Measurements from ENCODE around the gene FLYWCH1. TPM values are rescaled to one million over a fixed set of nuclear protein-coding genes. Genes with fewer than 3 reads are reported as not detected.

FLYWCH1 gene
- total and polyA plus RNA-seq, 2 donors (not counting 1 experiment from before 2014, with no cell fraction given), result 78.3 to 120 TPM

DNA sequence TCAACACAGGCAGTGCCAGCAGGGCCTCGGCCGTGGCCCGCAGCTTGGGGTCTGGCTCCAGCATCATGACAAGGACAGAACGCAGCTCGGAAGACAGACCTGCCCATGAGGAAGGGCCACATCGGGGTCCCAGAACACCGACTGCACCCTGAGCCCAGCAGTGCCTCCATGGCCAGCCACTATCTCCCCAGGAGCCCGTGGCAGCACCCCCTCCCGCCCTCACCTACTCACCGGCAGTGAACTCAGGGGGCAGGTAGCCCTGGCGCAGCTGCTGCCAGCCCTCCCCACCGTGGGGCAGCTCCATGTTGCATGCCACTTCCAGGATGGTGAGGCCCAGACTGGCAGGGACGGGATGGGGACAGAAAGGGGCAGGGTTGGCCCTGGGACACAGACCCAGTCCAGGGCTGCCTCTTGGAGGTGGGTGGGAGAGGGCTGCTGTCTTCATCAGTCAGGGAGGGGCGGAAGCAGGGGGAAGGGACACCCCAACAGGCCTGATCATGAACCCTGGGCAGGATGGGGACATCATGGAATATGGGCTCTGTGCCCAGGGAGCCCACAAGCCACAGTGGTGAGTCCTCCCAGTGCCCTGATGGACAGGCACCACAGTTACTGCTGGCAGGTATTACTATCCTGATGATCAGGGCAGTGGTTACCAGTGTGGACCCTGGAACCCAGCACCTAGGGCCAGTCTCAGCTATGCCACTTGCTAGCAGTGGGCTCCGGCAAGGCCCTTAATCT, 62.8 kb downstream of the FLYWCH1 start:
- Histone ChIP-seq H3K4me2 (replicated peaks; ENCODE audit: low read depth, low read length, poor library complexity, severe bottlenecking) (no peak overlapping the region), H3K9ac (ENCODE audit: low read length) (no peak overlapping the region), H3K4me3 (ENCODE audit: control extremely low read depth in 1 of 5, extremely low read depth in 1 of 5, insufficient read depth in 1 of 5, low read depth in 2 of 5, low read length in 4 of 5) (no peak overlapping the region), H3K27ac (ENCODE audit: low read length in 2 of 2) (no peak overlapping the region), H3K4me1 (ENCODE audit: control insufficient read depth in 2 of 2, insufficient read depth in 2 of 2, low read length in 2 of 2) (peaks cover 10% of the 10 kb centered on the region in 2 donors), H3K9me3 (ENCODE audit: control extremely low read depth in 1 of 3, control insufficient read depth in 2 of 3, insufficient read depth in 1 of 3, low read length in 2 of 3) (no peaks in the 10 kb centered on the region), H3K27me3 (replicated peaks in 1 of 4; ENCODE audit: control extremely low read depth in 1 of 4, control insufficient read depth in 3 of 4, insufficient read depth in 4 of 4, low read length in 3 of 4) (peaks cover 0 to 13% (median 2%) of the 10 kb centered on the region in 4 experiments), H2AFZ (ENCODE audit: insufficient read depth, low read depth, low read length, poor library complexity, severe bottlenecking) (no peak overlapping the region), H4K20me1 (ENCODE audit: control insufficient read depth, insufficient read depth, low read length, poor library complexity, severe bottlenecking) (peaks cover under 1% of the 10 kb centered on the region), H3K79me2 (ENCODE audit: control insufficient read depth, insufficient read depth, low read length) (no peaks in the 10 kb centered on the region), H3K36me3 (replicated peaks in 1 of 2; ENCODE audit: control extremely low read depth in 1 of 2, control insufficient read depth in 1 of 2, extremely low read depth in 1 of 2, insufficient read depth in 2 of 2, low read length in 1 of 2) (no peaks in the 10 kb centered on the region)
- Mint-ChIP-seq H3K27ac (no peak overlapping the region), H3K9me3 (ENCODE audit: insufficient read depth) (no peaks in the 10 kb centered on the region), H3K4me3 (no peak overlapping the region), H3K4me1 (peaks cover 2% of the 10 kb centered on the region), H3K27me3 (peaks cover 4% of the 10 kb centered on the region)
- POLR2A ChIA-PET, result interaction anchor here (0.6 kb wide), 1 partner anchor 85 kb away, joined by 9 read pairs; no protein-coding TSS in a partner anchor
- intact Hi-C loops (cut with micrococcal nuclease), result no loop called here
- TF ChIP-seq, protein P1, sequence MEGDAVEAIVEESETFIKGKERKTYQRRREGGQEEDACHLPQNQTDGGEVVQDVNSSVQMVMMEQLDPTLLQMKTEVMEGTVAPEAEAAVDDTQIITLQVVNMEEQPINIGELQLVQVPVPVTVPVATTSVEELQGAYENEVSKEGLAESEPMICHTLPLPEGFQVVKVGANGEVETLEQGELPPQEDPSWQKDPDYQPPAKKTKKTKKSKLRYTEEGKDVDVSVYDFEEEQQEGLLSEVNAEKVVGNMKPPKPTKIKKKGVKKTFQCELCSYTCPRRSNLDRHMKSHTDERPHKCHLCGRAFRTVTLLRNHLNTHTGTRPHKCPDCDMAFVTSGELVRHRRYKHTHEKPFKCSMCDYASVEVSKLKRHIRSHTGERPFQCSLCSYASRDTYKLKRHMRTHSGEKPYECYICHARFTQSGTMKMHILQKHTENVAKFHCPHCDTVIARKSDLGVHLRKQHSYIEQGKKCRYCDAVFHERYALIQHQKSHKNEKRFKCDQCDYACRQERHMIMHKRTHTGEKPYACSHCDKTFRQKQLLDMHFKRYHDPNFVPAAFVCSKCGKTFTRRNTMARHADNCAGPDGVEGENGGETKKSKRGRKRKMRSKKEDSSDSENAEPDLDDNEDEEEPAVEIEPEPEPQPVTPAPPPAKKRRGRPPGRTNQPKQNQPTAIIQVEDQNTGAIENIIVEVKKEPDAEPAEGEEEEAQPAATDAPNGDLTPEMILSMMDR (IDR thresholded peaks at IDR 0.05), result no peak
- no peak for TF ChIP-seq EZH2 (IDR thresholded peaks at IDR 0.05; ENCODE audit: borderline replicate concordance, insufficient read depth, low read depth, low read length, poor library complexity, severe bottlenecking)
- no peak for DNase-seq
- ATAC-seq (ENCODE audit: low read depth), result no peak
- CTCF ChIA-PET, result interaction anchor here (0.9 kb wide), 1 partner anchor 9 kb away, joined by 4 read pairs; no protein-coding TSS in a partner anchor
- 95% methylated on average over 14 of the region's 15 CpGs for WGBS (ENCODE audit: insufficient coverage)

DNA sequence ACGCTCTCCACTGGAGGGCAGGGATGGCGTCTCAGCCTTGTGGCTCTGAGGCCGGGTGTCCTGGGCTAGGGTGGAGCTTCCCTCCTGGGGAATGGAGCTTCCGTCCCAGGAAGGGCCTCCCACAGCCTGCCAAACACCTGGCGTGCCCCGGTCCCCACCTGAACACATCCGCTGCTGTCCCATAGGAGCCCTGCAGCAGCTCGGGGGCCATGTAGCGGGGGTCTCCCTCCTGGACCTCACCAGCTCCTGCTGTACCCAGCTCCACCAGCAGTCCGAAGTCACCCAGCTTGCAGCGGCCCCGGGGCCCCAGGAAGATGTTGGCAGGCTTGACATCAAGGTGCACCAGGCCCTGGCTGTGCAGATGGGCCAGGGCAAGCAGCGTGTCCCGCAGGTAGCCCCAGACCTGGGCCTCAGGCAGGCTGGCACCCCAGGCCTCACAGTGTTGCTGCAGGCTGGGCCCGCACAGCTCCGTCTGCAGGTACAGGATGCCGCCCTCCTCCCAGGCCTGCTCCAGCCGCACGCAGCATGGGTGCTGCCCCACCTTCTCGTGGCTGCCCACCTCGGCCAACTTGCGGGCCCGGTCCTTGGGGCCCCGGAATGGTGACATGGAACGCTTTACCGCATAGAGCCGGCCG, 63.5 kb downstream of the FLYWCH1 start:
- peaks cover 5% of the 10 kb centered on the region for H4K20me1 ChIP-seq (ENCODE audit: control insufficient read depth, insufficient read depth, low read length, poor library complexity, severe bottlenecking)
- intact Hi-C loops (cut with micrococcal nuclease), result no loop called here
- no peak overlapping the region for H3K4me2 ChIP-seq (replicated peaks; ENCODE audit: low read depth, low read length, poor library complexity, severe bottlenecking)
- Mint-ChIP-seq H3K4me1 (peaks cover 2% of the 10 kb centered on the region), H3K27me3 (peaks cover 4% of the 10 kb centered on the region), H3K27ac (no peak overlapping the region), H3K9me3 (ENCODE audit: insufficient read depth) (no peaks in the 10 kb centered on the region), H3K4me3 (no peak overlapping the region)
- H3K4me1 ChIP-seq (ENCODE audit: control insufficient read depth in 2 of 2, insufficient read depth in 2 of 2, low read length in 2 of 2), result peaks cover 9 to 10% of the 10 kb centered on the region in 2 donors
- POLR2A ChIA-PET, result no interaction called here
- no peaks in the 10 kb centered on the region for H3K9me3 ChIP-seq (ENCODE audit: control extremely low read depth in 1 of 3, control insufficient read depth in 2 of 3, insufficient read depth in 1 of 3, low read length in 2 of 3)
- TF ChIP-seq EZH2 (IDR thresholded peaks at IDR 0.05; ENCODE audit: borderline replicate concordance, insufficient read depth, low read depth, low read length, poor library complexity, severe bottlenecking), result no peak
- TF ChIP-seq, protein P1 (IDR thresholded peaks at IDR 0.05), result no peak
- ATAC-seq (ENCODE audit: low read depth) (no peak), DNase-seq (no peak)
- 96% methylated on average over 28 of the region's 28 CpGs for whole genome bisulfite sequencing (ENCODE audit: insufficient coverage)
- CTCF ChIA-PET, result interaction anchor here (0.9 kb wide), 1 partner anchor 10 kb away, joined by 4 read pairs; no protein-coding TSS in a partner anchor
- no peak overlapping the region for H3K9ac ChIP-seq (ENCODE audit: low read length)
- no peak overlapping the region for H2AFZ ChIP-seq (ENCODE audit: insufficient read depth, low read depth, low read length, poor library complexity, severe bottlenecking)
- peaks cover 0 to 15% (median 3%) of the 10 kb centered on the region in 4 experiments for H3K27me3 ChIP-seq (replicated peaks in 1 of 4; ENCODE audit: control extremely low read depth in 1 of 4, control insufficient read depth in 3 of 4, insufficient read depth in 4 of 4, low read length in 3 of 4)
- no peak overlapping the region for H3K4me3 ChIP-seq (ENCODE audit: control extremely low read depth in 1 of 5, extremely low read depth in 1 of 5, insufficient read depth in 1 of 5, low read depth in 2 of 5, low read length in 4 of 5)
- H3K79me2 ChIP-seq (ENCODE audit: control insufficient read depth, insufficient read depth, low read length), result peaks cover 6% of the 10 kb centered on the region
- no peak overlapping the region for H3K27ac ChIP-seq (ENCODE audit: low read length in 2 of 2)
- H3K36me3 ChIP-seq (replicated peaks in 1 of 2; ENCODE audit: control extremely low read depth in 1 of 2, control insufficient read depth in 1 of 2, extremely low read depth in 1 of 2, insufficient read depth in 2 of 2, low read length in 1 of 2), result no peaks in the 10 kb centered on the region

Data from B cell (primary cell).